BJ (cell line): ENCODE results near the gene NIN. TPM values are rescaled to one million over a fixed set of nuclear protein-coding genes. Genes with fewer than 3 reads are reported as not detected.
A peak's percentile ranks its signal among the peaks of the same experiment; 100 is the strongest.

ENCODE experiments used
- CTCF ChIA-PET: fragments of 350-600 bp; formaldehyde crosslinking; extraction: SDS; loops from one replicate; lab custom pipeline; 2021; ENCODE audit warnings: antibody characterized with exemption, inconsistent platforms; lab: Yijun Ruan, JAX
- POLR2A ChIA-PET: fragments of 300-600 bp; sonication (Branson Sonifier 250); formaldehyde crosslinking; extraction: SDS; loops from one replicate; lab custom pipeline; 2021; ENCODE audit warnings: antibody characterized with exemption; lab: Charles Lee
- DNase-seq: peaks from one replicate; pipeline ENCODE4 v3.0.0-alpha.2; 2011; ENCODE audit warnings: low read depth
- H3K27me3 ChIP-seq: 2 replicates; pipeline ENCODE4 v1.6.0; 2011; ENCODE audit warnings: low read length; ENCODE audit not compliant: control insufficient read depth, insufficient read depth
- H3K36me3 ChIP-seq: 2 replicates; pipeline ENCODE4 v1.5.1; 2011; ENCODE audit warnings: low read length; ENCODE audit not compliant: control insufficient read depth, insufficient read depth
- H3K4me3 ChIP-seq: 2 replicates; pipeline ENCODE4 v1.5.1; 2011; ENCODE audit warnings: low read depth, mild to moderate bottlenecking, control low read depth, low read length
- polyA plus RNA-seq: library from polyadenylated mRNA; depleted of rRNA; stranded (reverse); fragments of >200 nt; gene quantifications from 2 replicates; pipeline ENCODE4 v1.2.3, GENCODE V29; 2011
- TF ChIP-seq, protein P1 (sequence below): IDR thresholded peaks from 2 replicates; pipeline ENCODE4 v1.5.1; 2011; ENCODE audit warnings: low read depth, mild to moderate bottlenecking, control low read depth, inconsistent platforms, low read length, moderate library complexity; ENCODE audit not compliant: insufficient read depth

NIN gene
- polyA plus RNA-seq, 1 experiment, result 11.4 TPM

DNA sequence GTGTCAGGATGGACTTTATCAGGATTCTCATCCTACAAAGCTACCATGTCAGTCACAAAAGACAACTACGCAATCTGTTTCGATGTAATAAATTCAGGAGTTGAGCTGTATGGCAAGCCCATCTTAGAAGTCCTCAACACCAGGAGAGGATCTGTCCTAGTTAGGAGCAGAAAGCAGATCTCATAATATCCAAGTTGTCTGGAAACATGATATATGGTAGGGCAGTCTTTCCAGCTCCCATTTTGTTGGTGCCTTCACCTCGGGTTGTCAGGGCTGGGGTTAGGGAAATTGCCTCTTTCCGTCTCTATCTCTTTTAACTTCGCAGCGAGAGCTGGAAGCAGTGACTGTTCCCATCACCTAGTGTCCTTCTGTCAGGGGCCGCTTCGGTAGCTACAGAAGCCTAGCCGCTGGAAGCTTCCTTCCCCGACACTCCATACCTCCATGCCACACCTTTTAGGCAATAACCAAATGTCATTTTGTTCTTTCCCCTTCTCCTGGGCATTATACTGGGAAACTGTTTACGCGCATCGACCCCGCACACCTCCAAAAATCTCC is 1.4 kb downstream of the NIN start:
- no peaks in the 10 kb centered on the region; the same call in 1 of the 2 replicates for H3K36me3 ChIP-seq
- H3K27me3 ChIP-seq, result no peaks in the 10 kb centered on the region
- CTCF ChIA-PET, result interaction anchor here (0.7 to 2.9 kb wide), 6 partner anchors 12 to 230 kb away, joined by 3 to 9 read pairs (median 4); no protein-coding TSS in a partner anchor
- TF ChIP-seq, protein P1, sequence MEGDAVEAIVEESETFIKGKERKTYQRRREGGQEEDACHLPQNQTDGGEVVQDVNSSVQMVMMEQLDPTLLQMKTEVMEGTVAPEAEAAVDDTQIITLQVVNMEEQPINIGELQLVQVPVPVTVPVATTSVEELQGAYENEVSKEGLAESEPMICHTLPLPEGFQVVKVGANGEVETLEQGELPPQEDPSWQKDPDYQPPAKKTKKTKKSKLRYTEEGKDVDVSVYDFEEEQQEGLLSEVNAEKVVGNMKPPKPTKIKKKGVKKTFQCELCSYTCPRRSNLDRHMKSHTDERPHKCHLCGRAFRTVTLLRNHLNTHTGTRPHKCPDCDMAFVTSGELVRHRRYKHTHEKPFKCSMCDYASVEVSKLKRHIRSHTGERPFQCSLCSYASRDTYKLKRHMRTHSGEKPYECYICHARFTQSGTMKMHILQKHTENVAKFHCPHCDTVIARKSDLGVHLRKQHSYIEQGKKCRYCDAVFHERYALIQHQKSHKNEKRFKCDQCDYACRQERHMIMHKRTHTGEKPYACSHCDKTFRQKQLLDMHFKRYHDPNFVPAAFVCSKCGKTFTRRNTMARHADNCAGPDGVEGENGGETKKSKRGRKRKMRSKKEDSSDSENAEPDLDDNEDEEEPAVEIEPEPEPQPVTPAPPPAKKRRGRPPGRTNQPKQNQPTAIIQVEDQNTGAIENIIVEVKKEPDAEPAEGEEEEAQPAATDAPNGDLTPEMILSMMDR, result no peak
- POLR2A ChIA-PET, result no interaction called here
- DNase-seq, result no peak
- H3K4me3 ChIP-seq, result peak overlapping the region; percentile 76

DNA sequence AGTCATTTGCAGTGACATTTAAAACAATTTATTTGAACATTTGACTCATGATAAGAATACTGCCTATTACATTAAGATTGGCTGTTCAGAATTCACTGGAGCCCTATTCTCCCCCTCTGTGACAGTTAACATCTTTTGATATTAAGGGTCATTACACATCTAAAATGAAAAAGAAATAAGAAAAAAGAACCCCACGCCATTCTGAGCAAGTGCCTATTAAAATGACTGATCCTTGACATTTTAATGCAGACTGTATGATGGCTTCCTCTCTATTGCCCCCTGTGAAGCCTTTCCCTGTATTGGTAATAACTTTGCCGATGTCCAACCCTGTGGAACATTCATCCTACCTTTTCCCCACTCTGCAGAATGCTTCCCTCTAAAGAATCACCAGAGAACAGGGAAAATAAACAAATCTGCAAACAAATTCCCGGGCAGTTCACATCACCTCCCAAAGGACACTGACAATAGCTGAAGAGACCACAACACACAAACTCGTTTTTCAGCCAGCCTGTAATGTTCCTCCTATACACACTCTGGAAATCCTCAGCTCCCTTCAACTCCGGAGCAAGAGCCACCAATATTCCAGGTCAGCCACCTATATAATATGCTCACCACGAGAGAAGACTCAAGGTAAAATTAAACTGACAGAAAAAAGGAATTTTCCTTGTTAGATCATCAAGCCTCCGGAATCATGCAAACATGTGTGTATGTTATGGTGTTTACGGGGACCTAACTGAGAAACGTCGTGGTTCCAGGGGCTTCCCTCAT is 2.1 kb downstream of the NIN start:
- Histone ChIP-seq H3K36me3 (no peaks in the 10 kb centered on the region; the same call in 1 of the 2 replicates), H3K4me3 (no peak overlapping the region; the same call in 1 of the 2 replicates), H3K27me3 (no peaks in the 10 kb centered on the region)
- no peak for DNase-seq
- CTCF ChIA-PET, result interaction anchor here (0.7 to 2.9 kb wide), 6 partner anchors 13 to 230 kb away, joined by 3 to 9 read pairs (median 4); no protein-coding TSS in a partner anchor
- TF ChIP-seq, protein P1, result no peak
- POLR2A ChIA-PET, result no interaction called here

DNA sequence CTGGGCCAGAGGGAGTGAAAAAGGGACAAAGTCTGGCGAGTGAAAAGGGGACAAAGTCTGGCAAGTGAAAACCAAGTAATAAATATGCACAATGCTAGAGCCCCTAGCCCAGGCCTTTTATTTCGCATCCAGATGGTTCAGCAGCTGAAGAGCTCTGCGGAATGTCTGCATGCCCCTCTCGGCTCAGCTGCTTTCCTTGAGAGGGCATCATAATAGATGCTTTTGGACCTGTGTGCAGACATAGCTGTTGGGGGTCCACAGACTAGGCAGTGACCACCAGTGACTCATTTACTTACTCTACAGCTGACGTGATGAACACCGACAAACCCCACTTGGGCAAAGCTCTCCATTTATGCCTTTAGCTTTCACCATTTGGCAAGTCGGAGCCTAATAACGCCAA is 4.3 kb downstream of the NIN start:
- TF ChIP-seq, protein P1, result no peak
- POLR2A ChIA-PET, result no interaction called here
- CTCF ChIA-PET, result interaction anchor here (2.3 kb wide), 1 partner anchor 34 kb away, joined by 10 read pairs; no protein-coding TSS in a partner anchor

DNA sequence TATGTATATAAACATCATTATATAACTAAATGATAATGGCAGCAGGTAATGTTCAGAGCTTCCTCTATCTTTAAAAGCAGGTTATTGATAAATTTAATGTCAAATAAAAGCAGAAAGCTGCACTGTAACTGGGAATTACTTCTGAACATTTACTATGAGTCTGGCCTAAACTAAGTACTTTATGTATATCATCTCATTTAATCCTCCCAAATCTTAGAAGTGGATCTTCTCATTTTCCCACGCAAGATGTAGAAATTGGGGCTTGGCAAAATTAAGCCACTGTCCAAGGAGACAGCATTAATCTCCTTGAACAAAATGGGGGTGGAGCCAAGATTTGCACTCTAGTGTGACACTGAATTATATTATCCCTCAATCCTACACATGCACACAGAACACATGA is 5.7 kb downstream of the NIN start:
- TF ChIP-seq, protein P1, result no peak
- no peak overlapping the region for H3K4me3 ChIP-seq
- DNase-seq, result no peak
- H3K36me3 ChIP-seq, result no peaks in the 10 kb centered on the region; the same call in 1 of the 2 replicates
- POLR2A ChIA-PET, result no interaction called here
- CTCF ChIA-PET, result interaction anchor here (0.6 kb wide), 1 partner anchor 140 kb away, joined by 4 read pairs; no protein-coding TSS in a partner anchor
- H3K27me3 ChIP-seq, result no peaks in the 10 kb centered on the region

More for the DNA sequence above, 4.3 kb downstream of the NIN start:
- no peak overlapping the region for H3K4me3 ChIP-seq
- no peak for DNase-seq
- H3K27me3 ChIP-seq, result no peaks in the 10 kb centered on the region
- H3K36me3 ChIP-seq, result no peaks in the 10 kb centered on the region; the same call in 1 of the 2 replicates
